HG02763 (cell line): ENCODE results near the gene MGME1.

ENCODE experiments used
- ATAC-seq: cut with Tn5 transposase; IDR thresholded peaks from one replicate; pipeline ENCODE4 v1.9.1; 2021; ENCODE audit warnings: mild to moderate bottlenecking, moderate library complexity; ENCODE audit not compliant: unreplicated experiment

The MGME1 gene

DNA sequence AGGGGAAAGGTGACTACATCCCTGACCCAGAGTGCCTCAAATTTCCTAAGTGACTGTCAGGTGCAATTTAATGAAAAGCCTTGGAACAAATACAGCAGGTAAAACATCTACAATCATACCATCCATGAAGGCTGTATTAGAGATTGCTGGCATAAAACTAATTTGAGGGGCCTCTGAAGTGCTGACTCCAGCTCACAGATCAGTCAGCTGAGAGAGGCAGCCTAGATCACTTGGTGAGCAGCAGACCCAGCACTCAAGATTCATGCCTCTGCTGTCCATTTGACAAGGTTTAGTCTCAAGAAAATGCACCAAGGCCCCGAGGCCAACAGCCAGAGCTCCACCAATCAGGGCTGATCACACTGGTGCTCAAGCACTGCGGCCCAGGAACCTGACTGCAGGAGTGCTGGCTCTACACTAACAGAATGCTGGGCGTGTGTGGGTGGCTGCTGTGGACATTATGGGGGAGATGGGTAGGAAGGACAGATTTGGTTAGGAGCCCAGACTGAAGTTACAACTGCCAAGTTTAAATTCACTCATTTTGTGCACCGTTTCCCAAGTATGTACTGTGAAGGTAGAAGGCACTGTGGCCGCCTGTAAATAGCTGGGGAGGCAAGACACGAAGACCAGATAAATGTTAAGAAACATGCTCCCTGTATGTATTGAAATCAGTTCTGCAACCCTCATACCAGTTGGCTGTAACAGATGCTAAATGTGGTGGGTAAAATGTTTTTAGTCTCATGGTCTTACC lies 28.4 kb upstream of the MGME1 start:
- no peak for ATAC-seq

GRCh38 chr20:17941087-17941825 lies 27.6 kb upstream of the MGME1 start:
- ATAC-seq, result no peak

DNA sequence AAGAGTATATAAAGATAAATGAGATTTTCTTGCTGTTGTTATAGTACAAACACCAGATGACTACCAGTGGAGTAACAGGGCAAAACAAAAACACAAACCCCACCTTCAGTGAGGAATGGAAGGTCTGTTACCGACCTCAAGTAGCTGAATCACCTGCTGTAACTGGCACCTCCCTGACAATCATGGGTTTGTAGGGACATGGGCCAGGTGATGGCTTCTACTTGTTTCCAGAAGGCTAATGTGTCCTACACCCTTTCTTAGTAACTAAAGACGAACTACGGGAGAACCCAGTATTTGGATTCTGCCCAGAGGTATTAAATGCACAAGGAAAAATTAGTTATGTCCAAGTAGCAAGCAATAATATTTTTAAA lies 27.0 kb upstream of the MGME1 start:
- no peak for ATAC-seq

DNA sequence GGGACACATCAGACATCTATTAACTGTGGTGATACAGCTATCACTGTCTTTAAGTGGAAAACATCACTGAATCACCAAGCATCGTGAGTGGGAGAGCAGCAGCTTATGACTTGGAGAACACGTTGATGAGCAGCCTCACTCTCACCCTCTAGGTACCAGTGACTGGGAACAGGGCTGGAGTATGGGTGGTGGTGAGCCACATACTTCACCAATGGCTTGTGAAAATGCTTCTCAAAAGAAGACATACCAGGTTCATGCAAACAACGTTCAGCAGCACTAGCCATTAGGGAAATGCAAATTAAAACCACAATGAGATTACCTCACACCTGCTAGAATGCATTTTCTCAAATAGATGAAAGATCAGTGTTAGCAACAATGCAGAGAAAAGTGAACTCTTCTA lies 25.5 kb upstream of the MGME1 start:
- ATAC-seq, result peak; percentile 59

- no peak for ATAC-seq
These were observed 23.9 kb upstream of the MGME1 start for GRCh38 chr20:17944854-17945474.

GRCh38 chr20:17946040-17946439 lies 22.8 kb upstream of the MGME1 start:
- ATAC-seq, result no peak

DNA sequence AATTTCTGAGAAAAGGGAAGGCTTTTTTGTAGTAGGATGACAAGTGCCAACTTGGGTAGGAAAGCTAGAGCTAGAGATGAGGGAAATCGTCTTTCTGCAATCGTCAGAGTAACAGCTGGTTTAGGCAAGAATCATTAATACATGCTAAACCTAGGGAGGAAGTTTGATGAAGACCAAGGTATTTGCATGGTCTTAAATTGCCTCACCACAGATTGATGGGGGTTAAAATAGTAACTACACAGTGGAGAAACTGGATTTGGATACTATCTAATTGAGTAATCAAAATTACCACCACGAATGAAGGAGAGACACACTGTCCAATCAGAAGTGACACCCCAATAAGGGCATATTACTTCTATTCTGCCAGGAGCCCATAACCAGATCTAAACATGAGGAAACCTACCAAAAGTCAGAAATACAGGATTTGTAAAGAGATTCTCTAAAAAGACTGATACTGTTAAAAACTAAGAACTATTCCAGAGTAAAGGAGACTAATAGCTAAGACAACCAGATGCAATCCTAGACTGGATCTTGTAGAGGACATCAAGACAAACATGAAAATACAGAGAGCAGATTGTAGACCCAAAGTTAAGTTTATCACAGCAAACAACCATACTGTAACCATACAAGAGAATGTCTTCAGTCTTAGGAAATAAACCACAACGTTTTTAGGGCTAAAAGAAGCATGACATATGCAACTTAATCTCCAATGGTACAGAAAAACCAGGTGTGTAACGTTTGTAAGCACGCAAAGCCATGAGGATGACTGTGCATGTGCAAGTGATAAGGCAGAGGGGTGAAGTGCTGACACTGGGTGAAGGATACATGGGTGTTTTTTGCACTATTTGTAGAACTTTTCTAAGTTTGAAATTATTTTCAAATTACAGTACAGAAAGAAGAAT lies 22.0 kb upstream of the MGME1 start:
- no peak for ATAC-seq

GRCh38 chr20:17947474-17947815 lies 21.4 kb upstream of the MGME1 start:
- ATAC-seq, result no peak

GRCh38 chr20:17948442-17948841 lies 20.4 kb upstream of the MGME1 start:
- no peak for ATAC-seq

DNA sequence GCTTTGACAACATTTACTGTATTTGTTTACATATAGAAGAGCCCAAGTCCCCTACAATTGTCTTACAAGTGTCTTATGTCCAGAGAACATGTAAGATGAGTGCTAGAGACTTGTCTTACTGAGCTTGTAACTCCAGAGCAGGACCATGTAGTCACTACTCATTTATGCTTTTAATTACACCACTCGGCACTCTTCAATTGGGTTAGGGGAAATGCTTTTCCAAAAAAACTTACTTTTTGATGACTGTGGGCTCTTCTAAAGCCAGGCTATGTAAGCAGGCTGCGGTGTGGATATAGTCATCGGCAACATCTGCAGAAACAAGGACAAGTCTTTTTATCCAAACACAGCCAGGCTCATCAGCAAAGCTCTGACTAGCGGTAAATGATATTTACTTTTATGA lies 18.9 kb upstream of the MGME1 start:
- no peak for ATAC-seq

DNA sequence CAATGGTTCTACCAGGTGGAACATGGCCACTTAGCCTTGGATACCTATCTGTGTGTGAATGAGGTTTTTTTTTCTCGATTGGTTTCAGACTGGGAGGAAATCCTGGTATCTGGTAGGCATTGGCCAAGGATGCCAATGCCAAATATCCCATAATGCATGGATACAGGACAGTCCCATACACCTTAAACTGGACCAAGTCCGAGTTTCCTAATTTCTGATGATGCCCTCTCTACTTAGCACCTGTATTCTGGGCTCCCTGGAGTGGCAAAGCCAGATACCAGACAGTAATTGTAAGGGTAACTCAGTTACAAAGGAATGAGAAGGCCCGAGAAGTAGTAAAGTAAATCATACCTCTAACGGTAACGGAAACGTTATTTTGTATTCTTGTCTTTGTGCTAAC lies 18.1 kb upstream of the MGME1 start:
- no peak for ATAC-seq

- no peak for ATAC-seq
These were observed 17.5 kb upstream of the MGME1 start for GRCh38 chr20:17951323-17951722.

- no peak for ATAC-seq
These were observed 15.8 kb upstream of the MGME1 start for GRCh38 chr20:17952692-17953684.

DNA sequence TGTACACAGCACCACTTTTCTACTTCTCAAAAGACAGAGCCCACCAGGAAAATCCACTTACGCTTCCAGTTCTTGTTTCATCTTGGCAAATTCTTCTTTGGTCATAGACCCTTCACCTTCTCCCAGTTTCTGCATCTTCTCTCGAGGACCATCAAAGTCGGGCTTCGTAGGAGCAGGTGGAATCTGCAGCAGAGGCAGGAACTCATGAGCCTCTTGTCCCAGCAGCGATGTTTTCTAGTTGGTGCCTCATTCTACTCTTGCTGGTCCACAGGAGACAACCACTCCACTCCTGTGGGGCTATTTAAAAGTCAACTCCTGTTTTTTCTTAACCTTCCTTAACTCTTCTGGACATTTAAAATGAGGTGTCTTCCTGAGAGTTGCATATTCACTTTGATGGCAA lies 14.9 kb upstream of the MGME1 start:
- no peak for ATAC-seq

DNA sequence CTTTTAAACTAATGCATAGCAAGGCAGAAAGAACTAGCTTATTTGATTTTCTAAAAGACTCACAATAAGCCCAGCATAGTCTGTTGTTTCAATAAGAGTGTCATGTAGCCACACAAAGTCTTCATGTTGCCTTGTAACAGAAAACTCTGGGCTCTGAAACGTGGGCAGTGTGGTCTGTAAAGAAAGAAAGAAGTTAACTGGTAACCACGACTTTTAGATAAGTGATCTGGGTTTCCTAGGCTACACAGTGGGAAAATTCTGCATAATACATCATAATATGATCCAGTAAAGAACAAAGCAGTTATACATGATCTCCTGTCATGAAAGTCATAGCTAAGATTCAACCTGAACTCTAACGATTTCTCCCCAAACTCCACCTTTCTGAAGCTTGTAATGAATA lies 13.5 kb upstream of the MGME1 start:
- ATAC-seq, result no peak

- no peak for ATAC-seq
These were observed 12.6 kb upstream of the MGME1 start for GRCh38 chr20:17956099-17956685.

DNA sequence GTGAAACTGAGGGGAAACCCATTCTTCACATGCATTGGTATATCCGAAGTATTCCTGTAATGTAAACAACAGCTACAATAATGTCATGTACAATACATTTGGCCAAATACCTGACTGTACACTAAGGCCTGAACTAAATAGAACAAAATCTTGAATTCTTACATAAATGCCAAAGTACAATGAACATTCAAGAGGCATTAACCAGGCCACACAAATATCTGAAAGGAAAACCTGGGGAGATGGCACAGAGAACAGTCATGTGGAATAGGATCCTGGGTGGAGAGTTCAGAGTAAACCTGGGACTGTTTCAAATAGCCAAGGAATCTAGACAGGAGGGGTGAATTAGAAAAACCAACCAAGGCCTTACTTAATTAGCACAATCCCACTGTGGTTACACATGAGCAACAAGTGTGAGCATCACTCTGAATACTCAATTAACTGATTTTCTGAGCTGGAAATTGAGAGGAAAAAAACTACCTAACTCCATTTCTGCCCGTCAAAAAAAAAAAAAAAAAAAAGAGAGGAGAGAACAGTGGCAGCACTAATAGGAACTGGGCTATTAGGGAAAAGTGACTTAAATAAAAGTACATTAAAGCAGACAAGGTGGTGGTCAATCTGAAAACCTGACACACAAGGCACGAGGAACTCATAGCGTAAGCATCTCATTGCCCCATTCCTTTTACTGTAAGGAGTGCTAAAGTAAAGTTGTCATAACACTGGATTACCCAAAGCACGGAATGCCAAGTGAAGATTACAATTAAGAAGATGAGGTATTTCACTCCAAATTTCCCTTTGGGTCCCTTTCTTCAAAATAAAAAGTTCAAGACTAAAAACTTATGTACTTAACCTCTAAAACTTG lies 11.1 kb upstream of the MGME1 start:
- no peak for ATAC-seq

DNA sequence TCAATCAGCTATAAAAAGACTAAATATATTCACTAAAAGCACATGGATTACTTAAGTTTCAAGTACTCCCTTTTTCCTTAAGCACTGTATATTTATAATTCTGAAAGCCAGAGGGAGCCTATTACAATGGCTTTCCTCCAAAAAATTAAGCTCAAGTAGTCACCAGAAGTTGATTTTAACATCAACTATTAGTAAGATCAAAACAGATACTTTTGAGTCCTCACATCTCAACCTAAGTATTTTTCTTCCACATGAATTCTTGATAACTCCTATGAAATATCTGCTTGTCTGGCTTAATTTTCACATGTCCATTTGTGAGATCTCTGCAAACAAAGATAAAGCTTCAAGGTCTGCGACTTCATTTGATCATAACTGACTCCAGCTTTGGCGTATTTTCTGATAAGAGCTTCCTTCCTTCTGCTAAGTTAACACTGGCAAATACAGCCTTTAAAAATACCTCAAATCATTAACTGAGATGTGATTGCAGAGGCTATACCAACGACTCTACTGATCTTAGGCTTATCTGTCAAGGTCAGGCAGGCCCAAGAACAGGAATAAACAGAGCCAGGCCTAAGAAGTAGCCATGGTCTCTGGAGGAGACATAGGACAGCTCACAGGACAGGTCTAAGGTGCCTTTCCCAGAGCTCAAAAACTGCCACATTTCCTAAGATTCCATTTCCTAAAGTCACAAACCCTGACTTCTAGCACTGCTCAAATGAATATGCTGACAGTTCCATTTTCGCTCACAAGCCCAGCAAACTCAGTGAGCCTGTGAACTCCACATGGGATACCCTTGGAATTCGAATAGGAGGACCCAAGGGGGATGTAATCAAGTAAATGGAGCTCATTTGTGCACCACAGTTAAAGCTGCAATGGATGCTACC lies 10.2 kb upstream of the MGME1 start:
- ATAC-seq, result no peak
